OCI-LY1 (cell line): ENCODE data around the gene SART3.

Experiments
- H2AFZ ChIP-seq: fragments of 200-600 bp; sonication (generic), shearing (Covaris generic); 2 replicates; pipeline ENCODE4 v1.6.0; 2014; ENCODE audit warnings: antibody characterized with exemption, mild to moderate bottlenecking, low read length
- H3F3A ChIP-seq: fragments of 200-600 bp; sonication (generic), shearing (Covaris generic); 2 replicates; pipeline ENCODE4 v1.6.0; 2014; ENCODE audit warnings: mild to moderate bottlenecking, antibody characterized with exemption, low read length, moderate library complexity; ENCODE audit not compliant: insufficient read depth
- H3K27ac ChIP-seq: fragments of 200-600 bp; sonication (generic); 2 replicates; pipeline ENCODE4 v1.5.1; 2014; ENCODE audit warnings: low read length, mixed run types, mild to moderate bottlenecking, low read depth; ENCODE audit not compliant: poor library complexity, severe bottlenecking
- H3K27me3 ChIP-seq: fragments of 200-600 bp; sonication (generic); 2 replicates; pipeline ENCODE4 v1.6.0; 2014; ENCODE audit warnings: antibody characterized with exemption, mild to moderate bottlenecking, low read length, moderate library complexity; ENCODE audit not compliant: insufficient read depth
- H3K36me3 ChIP-seq: fragments of 200-600 bp; sonication (generic); 2 replicates; pipeline ENCODE4 v1.6.1; 2014; ENCODE audit warnings: mild to moderate bottlenecking, antibody characterized with exemption, low read length, moderate library complexity, mixed read lengths; ENCODE audit not compliant: insufficient read depth
- H3K4me1 ChIP-seq: fragments of 200-600 bp; sonication (generic); 2 replicates; pipeline ENCODE4 v1.5.1; 2014; ENCODE audit warnings: mild to moderate bottlenecking, low read length, moderate library complexity; ENCODE audit not compliant: insufficient read depth, severe bottlenecking
- H3K4me2 ChIP-seq: fragments of 200-600 bp; sonication (generic), shearing (Covaris generic); 2 replicates; pipeline ENCODE4 v1.6.1; 2014; ENCODE audit warnings: low read length
- H3K4me3 ChIP-seq: fragments of 200-600 bp; sonication (generic); 2 replicates; pipeline ENCODE4 v1.5.1; 2014; ENCODE audit warnings: low read length, low read depth, mild to moderate bottlenecking, mixed read lengths; ENCODE audit not compliant: poor library complexity, severe bottlenecking
- H3K79me2 ChIP-seq: fragments of 200-600 bp; shearing (Covaris generic); 2 replicates; pipeline ENCODE4 v1.6.1; 2016; ENCODE audit warnings: mixed run types, low read length, mixed read lengths; ENCODE audit not compliant: insufficient read depth
- H3K9ac ChIP-seq: fragments of 200-600 bp; sonication (generic), shearing (Covaris generic); 2 replicates; pipeline ENCODE4 v1.6.1; 2014; ENCODE audit warnings: mild to moderate bottlenecking, low read length, mixed read lengths
- H3K9me2 ChIP-seq: fragments of 200-600 bp; sonication (generic), shearing (Covaris generic); 2 replicates; pipeline ENCODE4 v1.6.1; 2014; ENCODE audit warnings: low read depth, mild to moderate bottlenecking, low read length, mixed read lengths
- H3K9me3 ChIP-seq: fragments of 200-600 bp; shearing (Covaris generic); 2 replicates; pipeline ENCODE4 v1.6.1; 2014; ENCODE audit warnings: low read length, mixed read lengths
- H4K20me1 ChIP-seq: fragments of 200-600 bp; sonication (generic), shearing (Covaris generic); 2 replicates; pipeline ENCODE4 v1.6.0; 2016; ENCODE audit warnings: mild to moderate bottlenecking, low read length; ENCODE audit not compliant: insufficient read depth
- EZH2 ChIP-seq: fragments of 200-600 bp; sonication (generic), shearing (Covaris generic); IDR thresholded peaks from 2 replicates; pipeline ENCODE4 v1.8.0; 2017; ENCODE audit warnings: borderline replicate concordance, mixed run types, mild to moderate bottlenecking, antibody characterized with exemption, low read length, moderate library complexity, mixed read lengths
- TF ChIP-seq, protein P1 (sequence below): fragments of 200-600 bp; sonication (generic), shearing (Covaris generic); IDR thresholded peaks from 2 replicates; pipeline ENCODE4 v1.5.1; 2017; ENCODE audit warnings: mild to moderate bottlenecking, antibody characterized with exemption, low read length, moderate library complexity, mixed read lengths

SART3 gene

DNA sequence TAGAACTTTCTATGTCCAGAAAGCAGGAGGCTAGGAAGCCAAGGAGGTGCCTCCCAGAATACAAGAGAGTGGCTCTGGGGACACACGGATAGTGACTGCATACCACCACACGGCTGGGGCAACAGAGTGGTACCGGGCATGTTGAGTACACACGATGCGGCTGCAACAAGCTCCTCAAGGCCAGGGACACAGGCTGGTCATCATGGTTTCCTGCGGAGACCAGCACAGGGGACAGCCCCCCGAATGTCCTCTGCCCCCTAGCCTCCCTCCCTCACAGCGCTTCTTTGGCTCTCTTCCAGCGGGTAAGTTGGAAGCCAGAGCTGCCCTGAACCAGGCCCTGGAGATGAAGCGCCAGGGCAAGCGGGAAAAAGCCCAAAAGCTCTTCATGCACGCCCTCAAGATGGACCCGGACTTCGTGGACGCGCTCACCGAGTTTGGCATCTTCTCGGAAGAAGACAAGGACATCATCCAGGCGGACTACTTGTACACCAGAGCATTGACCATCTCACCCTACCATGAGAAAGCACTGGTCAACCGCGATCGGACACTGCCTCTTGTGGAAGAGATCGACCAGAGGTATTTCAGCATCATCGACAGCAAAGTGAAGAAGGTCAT lies 42.8 kb downstream of the SART3 start:
- Histone ChIP-seq H3K27ac (no peak overlapping the region), H3K9ac (no peak overlapping the region), H3K9me3 (no peaks in the 10 kb centered on the region), H2AFZ (no peak overlapping the region), H3K79me2 (no peaks in the 10 kb centered on the region), H4K20me1 (no peaks in the 10 kb centered on the region), H3K4me3 (no peak overlapping the region), H3F3A (no peaks in the 10 kb centered on the region), H3K9me2 (no peaks in the 10 kb centered on the region), H3K4me2 (no peak overlapping the region), H3K4me1 (peaks cover 12% of the 10 kb centered on the region), H3K27me3 (no peaks in the 10 kb centered on the region), H3K36me3 (peaks cover 50% of the 10 kb centered on the region)
- TF ChIP-seq, protein P1, sequence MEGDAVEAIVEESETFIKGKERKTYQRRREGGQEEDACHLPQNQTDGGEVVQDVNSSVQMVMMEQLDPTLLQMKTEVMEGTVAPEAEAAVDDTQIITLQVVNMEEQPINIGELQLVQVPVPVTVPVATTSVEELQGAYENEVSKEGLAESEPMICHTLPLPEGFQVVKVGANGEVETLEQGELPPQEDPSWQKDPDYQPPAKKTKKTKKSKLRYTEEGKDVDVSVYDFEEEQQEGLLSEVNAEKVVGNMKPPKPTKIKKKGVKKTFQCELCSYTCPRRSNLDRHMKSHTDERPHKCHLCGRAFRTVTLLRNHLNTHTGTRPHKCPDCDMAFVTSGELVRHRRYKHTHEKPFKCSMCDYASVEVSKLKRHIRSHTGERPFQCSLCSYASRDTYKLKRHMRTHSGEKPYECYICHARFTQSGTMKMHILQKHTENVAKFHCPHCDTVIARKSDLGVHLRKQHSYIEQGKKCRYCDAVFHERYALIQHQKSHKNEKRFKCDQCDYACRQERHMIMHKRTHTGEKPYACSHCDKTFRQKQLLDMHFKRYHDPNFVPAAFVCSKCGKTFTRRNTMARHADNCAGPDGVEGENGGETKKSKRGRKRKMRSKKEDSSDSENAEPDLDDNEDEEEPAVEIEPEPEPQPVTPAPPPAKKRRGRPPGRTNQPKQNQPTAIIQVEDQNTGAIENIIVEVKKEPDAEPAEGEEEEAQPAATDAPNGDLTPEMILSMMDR: no peak
- TF ChIP-seq EZH2: no peak

DNA sequence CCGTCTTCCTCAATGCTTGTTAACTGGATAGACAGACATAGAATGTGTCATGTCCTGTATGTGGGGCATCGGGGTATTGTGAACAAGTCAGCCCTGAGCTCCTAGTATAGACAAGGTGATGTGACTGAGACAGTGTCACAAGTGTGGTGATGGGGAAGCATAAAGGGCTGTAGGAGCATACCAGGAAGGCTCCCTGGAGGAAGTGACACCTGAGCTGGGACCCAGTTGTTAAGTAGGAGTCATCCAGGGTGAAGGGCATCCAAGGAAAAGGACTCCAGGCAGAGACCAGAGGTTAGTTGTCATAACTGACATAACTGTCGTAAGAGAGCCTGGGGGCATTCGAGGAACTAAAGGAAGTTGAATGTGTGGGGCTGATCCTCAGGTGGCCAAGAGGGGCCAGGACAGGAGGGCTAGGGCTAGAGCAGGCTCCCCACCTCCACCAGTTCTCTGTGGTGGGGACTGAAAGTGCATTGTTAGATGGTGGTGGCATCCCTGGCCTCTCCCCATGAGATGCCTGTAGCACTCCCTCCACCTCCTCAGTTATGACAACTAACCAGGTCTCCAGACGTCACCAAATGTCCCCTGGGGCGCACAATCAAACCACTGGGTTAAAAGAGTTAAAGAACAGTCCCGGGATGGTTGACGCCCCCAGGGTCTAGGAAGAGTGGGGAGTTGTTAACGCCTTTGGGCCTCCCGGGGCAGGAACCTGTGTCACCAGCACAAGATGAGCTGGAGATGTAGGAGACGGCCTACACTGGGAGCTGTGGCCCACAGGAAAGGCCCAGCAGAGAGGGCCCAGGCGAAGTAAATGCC lies 43.5 kb downstream of the SART3 start:
- Histone ChIP-seq H3K27ac (no peak overlapping the region), H3F3A (no peaks in the 10 kb centered on the region), H3K9ac (no peak overlapping the region), H3K4me1 (peaks cover 12% of the 10 kb centered on the region), H4K20me1 (no peaks in the 10 kb centered on the region), H3K9me3 (no peaks in the 10 kb centered on the region), H3K79me2 (no peaks in the 10 kb centered on the region), H3K4me2 (no peak overlapping the region), H3K4me3 (no peak overlapping the region), H3K27me3 (no peaks in the 10 kb centered on the region), H3K9me2 (no peaks in the 10 kb centered on the region), H3K36me3 (peaks cover 44% of the 10 kb centered on the region), H2AFZ (no peak overlapping the region)
- TF ChIP-seq, protein P1: no peak

DNA sequence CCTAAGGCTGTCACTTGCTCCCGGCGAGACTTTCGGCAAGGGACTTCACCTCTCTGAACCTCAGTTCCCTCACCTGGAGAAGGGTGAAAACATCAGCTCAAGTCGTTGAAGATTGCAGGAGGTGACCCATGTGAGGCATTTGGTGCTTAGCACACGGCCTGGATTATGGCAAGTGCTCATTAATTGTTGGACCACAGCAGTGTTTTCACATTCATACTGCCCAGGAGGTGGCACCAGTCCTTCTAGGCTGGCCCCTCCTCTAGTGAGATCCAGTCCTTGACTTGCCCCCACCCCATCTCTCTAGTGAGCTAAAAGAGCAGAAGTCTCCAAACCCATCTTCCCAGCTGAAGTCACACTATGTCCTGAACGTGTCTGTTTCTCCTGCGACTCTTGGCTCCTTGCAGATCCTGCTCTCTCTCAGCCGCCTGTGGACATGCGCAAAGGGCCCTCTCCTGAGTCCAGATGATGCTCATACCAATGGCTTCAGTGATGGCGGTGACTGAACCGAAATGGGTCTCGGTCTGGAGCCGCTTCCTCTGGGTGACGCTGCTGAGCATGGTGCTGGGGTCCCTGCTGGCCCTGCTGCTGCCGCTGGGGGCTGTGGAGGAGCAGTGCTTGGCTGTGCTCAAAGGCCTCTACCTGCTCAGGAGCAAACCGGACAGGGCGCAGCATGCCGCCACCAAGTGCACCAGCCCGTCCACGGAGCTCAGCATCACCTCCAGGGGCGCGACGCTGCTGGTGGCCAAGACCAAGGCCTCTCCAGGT lies 44.3 kb downstream of the SART3 start:
- Histone ChIP-seq H3K79me2 (no peaks in the 10 kb centered on the region), H3K9ac (peak overlapping the region; percentile 92; the same call in 1 of the 2 replicates), H3K27ac (peak overlapping the region; percentile 32), H3K9me3 (no peaks in the 10 kb centered on the region), H3K4me3 (peak overlapping the region; percentile 94), H2AFZ (no peak overlapping the region), H3K4me1 (peaks cover 17% of the 10 kb centered on the region), H3K9me2 (no peaks in the 10 kb centered on the region), H4K20me1 (no peaks in the 10 kb centered on the region), H3K4me2 (peak overlapping the region; percentile 97; the same call in 1 of the 2 replicates), H3F3A (no peaks in the 10 kb centered on the region), H3K36me3 (peaks cover 37% of the 10 kb centered on the region), H3K27me3 (no peaks in the 10 kb centered on the region)
- TF ChIP-seq EZH2: no peak
- TF ChIP-seq, protein P1: no peak; the same call in 1 of the 2 replicates
